ENCODE measurements around the gene PIK3CD. TPM values are rescaled to one million over a fixed set of nuclear protein-coding genes. Genes with fewer than 3 reads are reported as not detected.
A peak's percentile ranks its signal among the peaks of the same experiment; 100 is the strongest.

PIK3CD gene
- total RNA-seq, 2 experiments from 2014 or later, result 152 to 158 TPM

DNA sequence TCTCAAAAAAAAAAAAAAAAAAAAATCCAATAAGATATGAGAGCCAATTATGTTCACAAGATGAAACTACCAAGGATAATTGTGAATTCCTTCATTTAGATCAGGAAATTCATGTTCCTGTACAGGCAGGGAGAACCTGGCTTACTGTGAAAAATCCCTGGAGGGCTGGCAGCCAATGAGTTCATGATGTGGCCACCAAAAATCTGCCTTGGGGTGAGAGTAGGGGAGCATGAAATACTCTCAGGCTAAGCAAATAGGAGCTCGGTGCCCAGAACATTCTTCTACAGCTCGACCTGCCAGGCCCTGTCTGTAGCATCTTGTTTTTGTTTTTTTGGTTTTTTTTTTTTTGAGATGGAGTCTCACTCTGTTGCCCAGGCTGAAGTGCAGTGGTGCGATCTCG, 50.1 kb downstream of the PIK3CD start:
- POLR2A ChIA-PET, result interaction anchor here (0.9 to 2.9 kb wide), 6 partner anchors 10 to 72 kb away, joined by 3 to 11 read pairs (median 4); partner anchors contain the start of gene PIK3CD
- no peak for TF ChIP-seq CTCF (IDR thresholded peaks at IDR 0.05)
- peaks cover 6% of the 10 kb centered on the region for H3K9me3 Mint-ChIP-seq
- H3K27ac Mint-ChIP-seq, result no peak overlapping the region
- CTCF ChIA-PET, result interaction anchor here (1.0 to 3.1 kb wide), 8 partner anchors 11 to 114 kb away, joined by 3 to 18 read pairs (median 7); no protein-coding TSS in a partner anchor
- intact Hi-C loops (cut with micrococcal nuclease), result no loop called here
- no peaks in the 10 kb centered on the region for H3K27me3 Mint-ChIP-seq
- no peak overlapping the region for H3K4me3 Mint-ChIP-seq
- peaks cover 65% of the 10 kb centered on the region for H3K36me3 Mint-ChIP-seq (ENCODE audit: low read depth)
- peaks cover 68% of the 10 kb centered on the region for H3K4me1 Mint-ChIP-seq (ENCODE audit: low read depth)
- no peak for ATAC-seq
- DNase-seq, result no peak

GRCh38 chr1:9703165-9703509, 51.6 kb downstream of the PIK3CD start:
- no peak for DNase-seq
- Mint-ChIP-seq H3K4me3 (no peak overlapping the region), H3K27ac (peak overlapping the region; percentile 90), H3K9me3 (peaks cover 6% of the 10 kb centered on the region), H3K27me3 (no peaks in the 10 kb centered on the region), H3K36me3 (ENCODE audit: low read depth) (peaks cover 67% of the 10 kb centered on the region), H3K4me1 (ENCODE audit: low read depth) (peaks cover 69% of the 10 kb centered on the region)
- intact Hi-C loops (cut with micrococcal nuclease), result no loop called here
- CTCF ChIA-PET, result interaction anchor here (0.9 to 3.1 kb wide), 11 partner anchors 12 to 88 kb away, joined by 3 to 18 read pairs (median 4); no protein-coding TSS in a partner anchor
- no peak for ATAC-seq
- no peak for TF ChIP-seq CTCF (IDR thresholded peaks at IDR 0.05)
- POLR2A ChIA-PET, result interaction anchor here (0.7 to 2.9 kb wide), 7 partner anchors 8 to 56 kb away, joined by 3 to 11 read pairs (median 4); no protein-coding TSS in a partner anchor

- intact Hi-C loops (cut with micrococcal nuclease), result no loop called here
- ChIA-PET POLR2A (interaction anchor here (0.7 to 2.9 kb wide), 7 partner anchors 9 to 56 kb away, joined by 3 to 11 read pairs (median 4); no protein-coding TSS in a partner anchor), CTCF (interaction anchor here (0.8 to 3.1 kb wide), 9 partner anchors 11 to 88 kb away, joined by 3 to 18 read pairs (median 5); no protein-coding TSS in a partner anchor)
- Mint-ChIP-seq H3K4me1 (ENCODE audit: low read depth) (peaks cover 65% of the 10 kb centered on the region), H3K36me3 (ENCODE audit: low read depth) (peaks cover 63% of the 10 kb centered on the region), H3K27me3 (no peaks in the 10 kb centered on the region), H3K4me3 (no peak overlapping the region), H3K9me3 (peaks cover 6% of the 10 kb centered on the region), H3K27ac (peak overlapping the region; percentile 90)
- TF ChIP-seq CTCF (IDR thresholded peaks at IDR 0.05), result no peak
- ATAC-seq (no peak), DNase-seq (no peak)
Measured at GRCh38 chr1:9703681-9704080, 52.1 kb downstream of the PIK3CD start.

GRCh38 chr1:9705337-9706093, 54.0 kb downstream of the PIK3CD start:
- POLR2A ChIA-PET, result interaction anchor here (0.6 to 1.9 kb wide), 4 partner anchors 10 to 37 kb away, joined by 3 to 9 read pairs (median 4); no protein-coding TSS in a partner anchor

More at GRCh38 chr1:9705337-9706093, 54.0 kb downstream of the PIK3CD start:
- peaks cover 59% of the 10 kb centered on the region for H3K36me3 Mint-ChIP-seq (ENCODE audit: low read depth)
- ATAC-seq, result no peak
- H3K4me3 Mint-ChIP-seq, result no peak overlapping the region
- H3K27me3 Mint-ChIP-seq, result no peaks in the 10 kb centered on the region
- TF ChIP-seq CTCF (IDR thresholded peaks at IDR 0.05), result no peak
- peak overlapping the region; percentile 85 for H3K27ac Mint-ChIP-seq
- no peak for DNase-seq
- CTCF ChIA-PET, result interaction anchor here (1.6 kb wide), 1 partner anchor 19 kb away, joined by 3 read pairs; no protein-coding TSS in a partner anchor
- H3K9me3 Mint-ChIP-seq, result peaks cover 6% of the 10 kb centered on the region
- peaks cover 55% of the 10 kb centered on the region for H3K4me1 Mint-ChIP-seq (ENCODE audit: low read depth)
- intact Hi-C loops (cut with micrococcal nuclease), result no loop called here
